Suppressor macrophage (primary cell): ENCODE data around the gene RHOG.
"Not testable (repeated sequence)": the region's sequence is repeated elsewhere in the genome, so short reads cannot be mapped to it uniquely, and the experiment has no call there.

Experiments used
- DNase-seq, 4 experiments: peaks; one replicate each; pipeline ENCODE4 v3.0.0-alpha.2; 2020 to 2022

RHOG gene

GRCh38 chr11:3808861-3809623 is 31.7 kb downstream of the RHOG start:
- peak in 3 of 4 experiments; percentile 56 to 70 (median 65) for DNase-seq

GRCh38 chr11:3807909-3808860 is 32.6 kb downstream of the RHOG start, which contains the start of gene PGAP2:
PGAP2 (plus strand) TSS chr11:3808560; CDS start chr11:3811260, 2,700 bp downstream.
- DNase-seq: peak; percentile 60 to 83 (median 73)

- no peak for DNase-seq
Measured at GRCh38 chr11:3803726-3804495, 36.8 kb downstream of the RHOG start.

GRCh38 chr11:3802011-3802790 is 38.6 kb downstream of the RHOG start:
- DNase-seq: no peak

- no peak for DNase-seq
Measured at GRCh38 chr11:3799873-3800272, 40.9 kb downstream of the RHOG start.

GRCh38 chr11:3799143-3799542 is 41.6 kb downstream of the RHOG start:
- DNase-seq: no peak

GRCh38 chr11:3797329-3798090 is 43.2 kb downstream of the RHOG start, which contains the start of gene NUP98:
NUP98 (minus strand) TSS chr11:3797554; CDS start chr11:3782117, 15,437 bp downstream.
- peak; percentile 100 for DNase-seq

- DNase-seq: peak; percentile 40 to 63 (median 56)
Measured at GRCh38 chr11:3796801-3797328, 43.9 kb downstream of the RHOG start.

GRCh38 chr11:3796346-3796745 is 44.4 kb downstream of the RHOG start:
- DNase-seq: no peak

GRCh38 chr11:3796002-3796311 is 44.8 kb downstream of the RHOG start:
- DNase-seq: no peak

- no peak for DNase-seq
Measured at GRCh38 chr11:3795131-3796001, 45.4 kb downstream of the RHOG start.

- DNase-seq: not testable (repeated sequence)
Measured at GRCh38 chr11:3794387-3794786, 46.4 kb downstream of the RHOG start.

- DNase-seq: no peak
Measured at GRCh38 chr11:3786781-3787428, 53.9 kb downstream of the RHOG start.

- peak in 3 of 4 experiments; percentile 45 to 69 (median 61) for DNase-seq
Measured at GRCh38 chr11:3783611-3784010, 57.1 kb downstream of the RHOG start.

- DNase-seq: no peak
Measured at GRCh38 chr11:3782963-3783362, 57.8 kb downstream of the RHOG start.

- peak; percentile 52 to 87 (median 71) for DNase-seq
Measured at GRCh38 chr11:3781423-3781822, 59.3 kb downstream of the RHOG start.
